DOHH2 (cell line): ENCODE measurements around the gene RAMACL.

Experiments
- CTCF ChIP-seq: fragments of 200-600 bp; sonication (generic); IDR thresholded peaks from one replicate; pipeline ENCODE4 v1.5.1; 2014; ENCODE audit warnings: antibody characterized with exemption, mild to moderate bottlenecking, low read depth, low read length; ENCODE audit not compliant: poor library complexity, severe bottlenecking
- EZH2phosphoT487 ChIP-seq: fragments of 200-600 bp; sonication (generic); IDR thresholded peaks from 2 replicates; pipeline ENCODE4 v1.6.1; 2017; ENCODE audit warnings: borderline replicate concordance, mild to moderate bottlenecking, antibody characterized with exemption, low read length, moderate library complexity, mixed read lengths

DNA sequence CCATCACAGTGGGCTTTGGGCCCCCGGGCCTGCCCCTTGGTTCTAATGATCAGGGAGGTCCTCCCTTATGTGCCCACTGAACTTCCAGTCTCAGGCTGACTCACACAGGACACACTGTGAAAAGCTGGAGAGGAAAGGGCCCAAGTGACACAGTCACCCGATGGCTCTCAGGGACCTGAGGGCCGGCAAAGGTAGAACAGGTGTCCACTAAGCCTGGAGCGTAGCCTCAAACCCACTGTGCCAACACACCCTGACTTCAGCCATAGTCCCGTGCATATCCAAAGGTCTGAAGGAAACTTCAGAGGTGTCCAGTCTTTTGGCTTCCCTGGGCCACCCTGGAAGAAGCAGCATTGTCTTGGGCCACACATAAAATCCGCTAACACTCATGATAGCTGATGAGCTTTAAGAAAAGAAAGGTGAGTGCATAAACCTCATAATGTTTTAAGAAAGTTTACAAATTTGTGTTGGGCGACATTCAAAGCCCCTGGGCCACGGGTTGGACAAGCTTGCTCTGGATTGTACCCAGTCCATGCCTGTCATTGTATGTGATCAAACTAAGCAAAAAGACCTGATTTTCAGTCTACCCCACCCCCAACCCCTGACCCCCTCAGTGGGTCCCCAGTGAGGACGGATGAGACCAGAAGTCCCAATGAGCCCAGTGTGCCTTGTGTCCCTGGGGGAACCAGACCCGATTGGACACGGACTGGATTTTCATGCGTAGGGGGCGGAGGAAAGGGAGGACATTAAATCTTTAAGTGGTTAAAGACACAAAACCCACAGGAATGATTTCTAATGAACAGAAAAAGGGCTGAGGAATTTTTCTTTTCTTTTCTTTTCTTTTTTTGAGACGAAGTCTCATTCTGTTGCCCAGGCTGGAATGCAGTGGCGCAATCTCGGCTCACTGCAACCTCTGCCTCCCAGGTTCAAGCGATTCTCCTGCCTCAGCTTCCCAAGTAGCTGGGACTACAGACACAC lies 6.1 kb downstream of the RAMACL start:
- TF ChIP-seq CTCF (no peak), EZH2phosphoT487 (no peak)
